ENCODE results near the gene DNAH17. TPM values are rescaled to one million over a fixed set of nuclear protein-coding genes. Genes with fewer than 3 reads are reported as not detected.

DNAH17 gene
- total RNA-seq, 1 donor from 2014 or later: 0.54 TPM

- DNase-seq (ENCODE audit: extremely low spot score, unreplicated experiment): no peak
- H3K27me3 Mint-ChIP-seq (ENCODE audit: unreplicated experiment): no peaks in the 10 kb centered on the region
- no peak overlapping the region for H3K27ac Mint-ChIP-seq (ENCODE audit: unreplicated experiment)
Observed at GRCh38 chr17:78537217-78537860, 39.9 kb downstream of the DNAH17 start.

GRCh38 chr17:78535273-78536197 is 41.7 kb downstream of the DNAH17 start:
- no peak for TF ChIP-seq CTCF (IDR thresholded peaks at IDR 0.05)
- Mint-ChIP-seq H3K27ac (ENCODE audit: unreplicated experiment) (peak overlapping the region; percentile 65), H3K27me3 (ENCODE audit: unreplicated experiment) (no peaks in the 10 kb centered on the region), H3K36me3 (ENCODE audit: unreplicated experiment) (no peaks in the 10 kb centered on the region), H3K9me3 (ENCODE audit: unreplicated experiment) (no peaks in the 10 kb centered on the region), H3K4me1 (ENCODE audit: unreplicated experiment) (peaks cover 23% of the 10 kb centered on the region), H3K4me3 (ENCODE audit: unreplicated experiment) (no peak overlapping the region)
- no peak for DNase-seq (ENCODE audit: extremely low spot score, unreplicated experiment)

More at GRCh38 chr17:78537217-78537860, 39.9 kb downstream of the DNAH17 start:
- Mint-ChIP-seq H3K4me3 (ENCODE audit: unreplicated experiment) (no peak overlapping the region), H3K36me3 (ENCODE audit: unreplicated experiment) (no peaks in the 10 kb centered on the region), H3K9me3 (ENCODE audit: unreplicated experiment) (no peaks in the 10 kb centered on the region), H3K4me1 (ENCODE audit: unreplicated experiment) (peaks cover 32% of the 10 kb centered on the region)
- TF ChIP-seq CTCF (IDR thresholded peaks at IDR 0.05): no peak

- H3K4me3 Mint-ChIP-seq (ENCODE audit: unreplicated experiment): no peak overlapping the region
- H3K27me3 Mint-ChIP-seq (ENCODE audit: unreplicated experiment): no peaks in the 10 kb centered on the region
- H3K9me3 Mint-ChIP-seq (ENCODE audit: unreplicated experiment): no peaks in the 10 kb centered on the region
- no peaks in the 10 kb centered on the region for H3K36me3 Mint-ChIP-seq (ENCODE audit: unreplicated experiment)
- no peak overlapping the region for H3K27ac Mint-ChIP-seq (ENCODE audit: unreplicated experiment)
- H3K4me1 Mint-ChIP-seq (ENCODE audit: unreplicated experiment): peaks cover 23% of the 10 kb centered on the region
- DNase-seq (ENCODE audit: extremely low spot score, unreplicated experiment): no peak
- TF ChIP-seq CTCF (IDR thresholded peaks at IDR 0.05): no peak
Observed at GRCh38 chr17:78534492-78535272, 42.5 kb downstream of the DNAH17 start.

GRCh38 chr17:78532922-78533640 is 44.1 kb downstream of the DNAH17 start:
- no peak for DNase-seq (ENCODE audit: extremely low spot score, unreplicated experiment)
- peaks cover 23% of the 10 kb centered on the region for H3K4me1 Mint-ChIP-seq (ENCODE audit: unreplicated experiment)

More at GRCh38 chr17:78532922-78533640, 44.1 kb downstream of the DNAH17 start:
- Mint-ChIP-seq H3K36me3 (ENCODE audit: unreplicated experiment) (no peaks in the 10 kb centered on the region), H3K27ac (ENCODE audit: unreplicated experiment) (no peak overlapping the region), H3K4me3 (ENCODE audit: unreplicated experiment) (no peak overlapping the region), H3K9me3 (ENCODE audit: unreplicated experiment) (no peaks in the 10 kb centered on the region), H3K27me3 (ENCODE audit: unreplicated experiment) (no peaks in the 10 kb centered on the region)
- TF ChIP-seq CTCF (IDR thresholded peaks at IDR 0.05): no peak

Measured in osteocyte (in vitro differentiated cells).